Measurements from ENCODE around the gene VAMP1. TPM values are rescaled to one million over a fixed set of nuclear protein-coding genes. Genes with fewer than 3 reads are reported as not detected.
A peak's percentile ranks its signal among the peaks of the same experiment; 100 is the strongest.

VAMP1 gene
- total and polyA plus RNA-seq, 2 of the 13 experiments (the other 11 are each of a cell fraction or from before 2014, with no cell fraction given): 2.5 to 7.4 TPM

- TF ChIP-seq ZNF569 (CRISPR knock-in tag; IDR thresholded peaks at IDR 0.05; ENCODE audit: borderline replicate concordance) (no peak; the same call in 1 of the 2 replicates), IRF2 (CRISPR knock-in tag; IDR thresholded peaks at IDR 0.05) (peak; percentile 56; the same call in 1 of the 2 replicates), KDM5B (CRISPR knock-in tag; IDR thresholded peaks at IDR 0.05; ENCODE audit: borderline replicate concordance) (peak; percentile 90), SATB2 (CRISPR knock-in tag; IDR thresholded peaks at IDR 0.05) (no peak), MIER2 (CRISPR knock-in tag; IDR thresholded peaks at IDR 0.05) (peak; percentile 35; the same call in 1 of the 2 replicates), ELF4 (CRISPR knock-in tag; IDR thresholded peaks at IDR 0.05; ENCODE audit: borderline replicate concordance) (no peak), ZC3H13 (CRISPR knock-in tag; IDR thresholded peaks at IDR 0.05) (peak; percentile 94)
- TF ChIP-seq, protein P1, sequence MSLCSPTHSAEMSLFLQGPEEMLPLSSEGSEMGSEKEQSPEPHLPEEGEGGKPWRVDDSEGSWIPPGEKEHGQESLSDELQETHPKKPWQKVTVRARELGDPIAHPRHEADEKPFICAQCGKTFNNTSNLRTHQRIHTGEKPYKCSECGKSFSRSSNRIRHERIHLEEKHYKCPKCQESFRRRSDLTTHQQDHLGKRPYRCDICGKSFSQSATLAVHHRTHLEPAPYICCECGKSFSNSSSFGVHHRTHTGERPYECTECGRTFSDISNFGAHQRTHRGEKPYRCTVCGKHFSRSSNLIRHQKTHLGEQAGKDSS (CRISPR knock-in tag; IDR thresholded peaks at IDR 0.05; ENCODE audit: borderline replicate concordance, low read depth): peak; percentile 35; the same call in 1 of the 2 replicates
Measured at GRCh38 chr12:6470375-6471163, at the start of gene VAMP1 (continued).

DNA sequence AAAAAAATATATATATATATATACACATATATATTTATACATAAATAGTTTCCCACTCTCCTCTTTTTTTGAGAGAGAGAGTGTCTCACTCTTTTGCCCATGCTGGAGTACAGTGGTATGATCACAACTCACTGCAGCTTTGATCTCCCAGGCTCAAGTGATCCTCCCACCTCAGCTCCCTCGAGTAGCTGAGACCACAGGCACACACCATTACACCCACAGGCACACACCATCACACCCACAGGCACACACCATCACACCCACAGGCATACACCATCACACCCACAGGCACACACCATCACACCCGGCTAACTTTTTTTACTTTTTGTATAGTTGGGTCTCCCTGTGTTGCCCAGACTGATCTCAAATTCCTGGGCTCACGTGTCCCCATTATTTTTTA, 49.7 kb upstream of the VAMP1 start:
- no peak for ATAC-seq
- Histone ChIP-seq H3K27me3 (ENCODE audit: control insufficient read depth in 1 of 2, insufficient read depth in 2 of 2, low read length in 2 of 2) (no peaks in the 10 kb centered on the region), H3K27ac (ENCODE audit: extremely low read length, insufficient read depth, low read length) (no peak overlapping the region), H3K36me3 (replicated peaks in 1 of 2; ENCODE audit: control insufficient read depth in 1 of 2, insufficient read depth in 2 of 2, low read length in 2 of 2) (peaks cover 45 to 89% of the 10 kb centered on the region in 2 experiments), H3K9ac (ENCODE audit: insufficient read depth, low read depth, low read length) (no peak overlapping the region), H3K4me1 (ENCODE audit: insufficient read depth, low read length) (no peaks in the 10 kb centered on the region), H3K4me3 (replicated peaks in 1 of 3; ENCODE audit: insufficient read depth in 1 of 3, low read depth in 2 of 3, low read length in 3 of 3) (no peak overlapping the region), H3K9me3 (ENCODE audit: low read length) (no peaks in the 10 kb centered on the region), H4K20me1 (ENCODE audit: insufficient read depth, low read length) (no peaks in the 10 kb centered on the region), H3K4me2 (ENCODE audit: low read depth, low read length) (no peak overlapping the region), H3K79me2 (ENCODE audit: insufficient read depth, low read length) (no peaks in the 10 kb centered on the region), H2AFZ (ENCODE audit: low read length) (no peak overlapping the region)
- WGBS (ENCODE audit: low lambda C conversion rate): 95% methylated on average over 3 of the region's 3 CpGs
- intact Hi-C loops (cut with micrococcal nuclease; ENCODE audit: unreplicated experiment) (no loop called here), in situ Hi-C loops (cut with HindIII; ENCODE audit: extremely low pct_ligation_motif_present, low pct_unique_long_range_greater_than_20kb) (no loop called here)
- DNase-seq (ENCODE audit: low spot score): no peak
- CTCF ChIA-PET (ENCODE audit: low intra/inter-chr PET ratio, low total read pairs): no interaction called here
- no TSS peak for BruUV-seq (replicated peaks)
- no peak for FAIRE-seq
- POLR2A ChIA-PET: no interaction called here
- TF ChIP-seq KDM2A (CRISPR knock-in tag; IDR thresholded peaks at IDR 0.05; ENCODE audit: borderline replicate concordance, low read depth) (no peak), ZFP62 (CRISPR knock-in tag; IDR thresholded peaks at IDR 0.05) (no peak), STAT5B (CRISPR knock-in tag; IDR thresholded peaks at IDR 0.05) (no peak), FOXK1 (CRISPR knock-in tag; IDR thresholded peaks at IDR 0.05; ENCODE audit: borderline replicate concordance, low read depth) (no peak), WIZ (CRISPR knock-in tag; IDR thresholded peaks at IDR 0.05) (no peak), ZNF329 (CRISPR knock-in tag; IDR thresholded peaks at IDR 0.05; ENCODE audit: low read depth) (no peak)
- TF ChIP-seq, protein P2, sequence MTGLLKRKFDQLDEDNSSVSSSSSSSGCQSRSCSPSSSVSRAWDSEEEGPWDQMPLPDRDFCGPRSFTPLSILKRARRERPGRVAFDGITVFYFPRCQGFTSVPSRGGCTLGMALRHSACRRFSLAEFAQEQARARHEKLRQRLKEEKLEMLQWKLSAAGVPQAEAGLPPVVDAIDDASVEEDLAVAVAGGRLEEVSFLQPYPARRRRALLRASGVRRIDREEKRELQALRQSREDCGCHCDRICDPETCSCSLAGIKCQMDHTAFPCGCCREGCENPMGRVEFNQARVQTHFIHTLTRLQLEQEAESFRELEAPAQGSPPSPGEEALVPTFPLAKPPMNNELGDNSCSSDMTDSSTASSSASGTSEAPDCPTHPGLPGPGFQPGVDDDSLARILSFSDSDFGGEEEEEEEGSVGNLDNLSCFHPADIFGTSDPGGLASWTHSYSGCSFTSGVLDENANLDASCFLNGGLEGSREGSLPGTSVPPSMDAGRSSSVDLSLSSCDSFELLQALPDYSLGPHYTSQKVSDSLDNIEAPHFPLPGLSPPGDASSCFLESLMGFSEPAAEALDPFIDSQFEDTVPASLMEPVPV (CRISPR knock-in tag; IDR thresholded peaks at IDR 0.05): no peak
- TF ChIP-seq, protein P3, sequence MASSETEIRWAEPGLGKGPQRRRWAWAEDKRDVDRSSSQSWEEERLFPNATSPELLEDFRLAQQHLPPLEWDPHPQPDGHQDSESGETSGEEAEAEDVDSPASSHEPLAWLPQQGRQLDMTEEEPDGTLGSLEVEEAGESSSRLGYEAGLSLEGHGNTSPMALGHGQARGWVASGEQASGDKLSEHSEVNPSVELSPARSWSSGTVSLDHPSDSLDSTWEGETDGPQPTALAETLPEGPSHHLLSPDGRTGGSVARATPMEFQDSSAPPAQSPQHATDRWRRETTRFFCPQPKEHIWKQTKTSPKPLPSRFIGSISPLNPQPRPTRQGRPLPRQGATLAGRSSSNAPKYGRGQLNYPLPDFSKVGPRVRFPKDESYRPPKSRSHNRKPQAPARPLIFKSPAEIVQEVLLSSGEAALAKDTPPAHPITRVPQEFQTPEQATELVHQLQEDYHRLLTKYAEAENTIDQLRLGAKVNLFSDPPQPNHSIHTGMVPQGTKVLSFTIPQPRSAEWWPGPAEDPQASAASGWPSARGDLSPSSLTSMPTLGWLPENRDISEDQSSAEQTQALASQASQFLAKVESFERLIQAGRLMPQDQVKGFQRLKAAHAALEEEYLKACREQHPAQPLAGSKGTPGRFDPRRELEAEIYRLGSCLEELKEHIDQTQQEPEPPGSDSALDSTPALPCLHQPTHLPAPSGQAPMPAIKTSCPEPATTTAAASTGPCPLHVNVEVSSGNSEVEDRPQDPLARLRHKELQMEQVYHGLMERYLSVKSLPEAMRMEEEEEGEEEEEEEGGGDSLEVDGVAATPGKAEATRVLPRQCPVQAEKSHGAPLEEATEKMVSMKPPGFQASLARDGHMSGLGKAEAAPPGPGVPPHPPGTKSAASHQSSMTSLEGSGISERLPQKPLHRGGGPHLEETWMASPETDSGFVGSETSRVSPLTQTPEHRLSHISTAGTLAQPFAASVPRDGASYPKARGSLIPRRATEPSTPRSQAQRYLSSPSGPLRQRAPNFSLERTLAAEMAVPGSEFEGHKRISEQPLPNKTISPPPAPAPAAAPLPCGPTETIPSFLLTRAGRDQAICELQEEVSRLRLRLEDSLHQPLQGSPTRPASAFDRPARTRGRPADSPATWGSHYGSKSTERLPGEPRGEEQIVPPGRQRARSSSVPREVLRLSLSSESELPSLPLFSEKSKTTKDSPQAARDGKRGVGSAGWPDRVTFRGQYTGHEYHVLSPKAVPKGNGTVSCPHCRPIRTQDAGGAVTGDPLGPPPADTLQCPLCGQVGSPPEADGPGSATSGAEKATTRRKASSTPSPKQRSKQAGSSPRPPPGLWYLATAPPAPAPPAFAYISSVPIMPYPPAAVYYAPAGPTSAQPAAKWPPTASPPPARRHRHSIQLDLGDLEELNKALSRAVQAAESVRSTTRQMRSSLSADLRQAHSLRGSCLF (CRISPR knock-in tag; IDR thresholded peaks at IDR 0.05; ENCODE audit: borderline replicate concordance): no peak
